ENCODE results near the gene ELP5.
A peak's percentile ranks its signal among the peaks of the same experiment; 100 is the strongest.
"Not testable (repeated sequence)": the region's sequence is repeated elsewhere in the genome, so short reads cannot be mapped to it uniquely, and the experiment has no call there.

Gene ELP5

GRCh38 chr17:7241783-7242716 is 10.0 kb upstream of the ELP5 start, which contains the start of gene GABARAP:
TSS of gene GABARAP (minus strand) at chr17:7242449. CDS start at chr17:7242330, 119 bp downstream.
- Histone ChIP-seq H3K27me3 (ENCODE audit: control insufficient read depth, insufficient read depth, low read length) (no peaks in the 10 kb centered on the region), H3K36me3 (ENCODE audit: control insufficient read depth, insufficient read depth, low read length) (peaks cover 9% of the 10 kb centered on the region), H3K4me1 (ENCODE audit: control insufficient read depth, insufficient read depth, low read length) (peaks cover 25% of the 10 kb centered on the region)

GRCh38 chr17:7242717-7243452 is 9.1 kb upstream of the ELP5 start:
- peaks cover 9% of the 10 kb centered on the region for H3K36me3 ChIP-seq (ENCODE audit: control insufficient read depth, insufficient read depth, low read length)
- H3K4me3 ChIP-seq (ENCODE audit: low read length) = peak overlapping the region; percentile 82
- peak overlapping the region; percentile 90 for H3K9ac ChIP-seq (ENCODE audit: low read length)
- peaks cover 19% of the 10 kb centered on the region for H3K4me1 ChIP-seq (ENCODE audit: control insufficient read depth, insufficient read depth, low read length)
- H3K9me3 ChIP-seq (ENCODE audit: control insufficient read depth, low read length) = no peaks in the 10 kb centered on the region
- H3K27me3 ChIP-seq (ENCODE audit: control insufficient read depth, insufficient read depth, low read length) = no peaks in the 10 kb centered on the region

More at GRCh38 chr17:7241783-7242716, 10.0 kb upstream of the ELP5 start, which contains the start of gene GABARAP:
- Histone ChIP-seq H3K9ac (ENCODE audit: low read length) (peak within 1 kb of the TSS; percentile 90), H3K9me3 (ENCODE audit: control insufficient read depth, low read length) (no peaks in the 10 kb centered on the region), H3K4me3 (ENCODE audit: low read length) (peak within 1 kb of the TSS; percentile 82)

GRCh38 chr17:7243453-7243729 is 8.6 kb upstream of the ELP5 start:
- H3K4me3 ChIP-seq (ENCODE audit: low read length) = peak overlapping the region; percentile 82
- H3K4me1 ChIP-seq (ENCODE audit: control insufficient read depth, insufficient read depth, low read length) = peaks cover 19% of the 10 kb centered on the region
- peak overlapping the region; percentile 90 for H3K9ac ChIP-seq (ENCODE audit: low read length)

GRCh38 chr17:7243838-7244237 is 8.2 kb upstream of the ELP5 start:
- peaks cover 23% of the 10 kb centered on the region for H3K4me1 ChIP-seq (ENCODE audit: control insufficient read depth, insufficient read depth, low read length)
- not testable (repeated sequence) for H3K27me3 ChIP-seq (ENCODE audit: control insufficient read depth, insufficient read depth, low read length); H3K9me3 ChIP-seq (ENCODE audit: control insufficient read depth, low read length); H3K9ac ChIP-seq (ENCODE audit: low read length); H3K36me3 ChIP-seq (ENCODE audit: control insufficient read depth, insufficient read depth, low read length); H3K4me3 ChIP-seq (ENCODE audit: low read length)

More at GRCh38 chr17:7243453-7243729, 8.6 kb upstream of the ELP5 start:
- Histone ChIP-seq H3K27me3 (ENCODE audit: control insufficient read depth, insufficient read depth, low read length) (no peaks in the 10 kb centered on the region), H3K9me3 (ENCODE audit: control insufficient read depth, low read length) (no peaks in the 10 kb centered on the region), H3K36me3 (ENCODE audit: control insufficient read depth, insufficient read depth, low read length) (peaks cover 9% of the 10 kb centered on the region)

- H3K4me3 ChIP-seq (ENCODE audit: low read length) = no peak overlapping the region
- no peaks in the 10 kb centered on the region for H3K27me3 ChIP-seq (ENCODE audit: control insufficient read depth, insufficient read depth, low read length)
- peaks cover 9% of the 10 kb centered on the region for H3K36me3 ChIP-seq (ENCODE audit: control insufficient read depth, insufficient read depth, low read length)
These were observed 5.2 kb upstream of the ELP5 start for GRCh38 chr17:7246779-7247178.

GRCh38 chr17:7248796-7249195 is 3.2 kb upstream of the ELP5 start:
- no peak overlapping the region for H3K9ac ChIP-seq (ENCODE audit: low read length)

More at GRCh38 chr17:7246779-7247178, 5.2 kb upstream of the ELP5 start:
- H3K9me3 ChIP-seq (ENCODE audit: control insufficient read depth, low read length) = no peaks in the 10 kb centered on the region
- no peak overlapping the region for H3K9ac ChIP-seq (ENCODE audit: low read length)
- peaks cover 21% of the 10 kb centered on the region for H3K4me1 ChIP-seq (ENCODE audit: control insufficient read depth, insufficient read depth, low read length)

GRCh38 chr17:7249214-7249613 is 2.8 kb upstream of the ELP5 start:
- Histone ChIP-seq H3K27me3 (ENCODE audit: control insufficient read depth, insufficient read depth, low read length) (no peaks in the 10 kb centered on the region), H3K4me3 (ENCODE audit: low read length) (no peak overlapping the region), H3K36me3 (ENCODE audit: control insufficient read depth, insufficient read depth, low read length) (peaks cover 6% of the 10 kb centered on the region), H3K4me1 (ENCODE audit: control insufficient read depth, insufficient read depth, low read length) (peaks cover 32% of the 10 kb centered on the region), H3K9me3 (ENCODE audit: control insufficient read depth, low read length) (no peaks in the 10 kb centered on the region), H3K9ac (ENCODE audit: low read length) (no peak overlapping the region)

More at GRCh38 chr17:7248796-7249195, 3.2 kb upstream of the ELP5 start:
- H3K9me3 ChIP-seq (ENCODE audit: control insufficient read depth, low read length) = no peaks in the 10 kb centered on the region
- H3K4me1 ChIP-seq (ENCODE audit: control insufficient read depth, insufficient read depth, low read length) = peaks cover 32% of the 10 kb centered on the region
- H3K27me3 ChIP-seq (ENCODE audit: control insufficient read depth, insufficient read depth, low read length) = no peaks in the 10 kb centered on the region
- peaks cover 9% of the 10 kb centered on the region for H3K36me3 ChIP-seq (ENCODE audit: control insufficient read depth, insufficient read depth, low read length)
- H3K4me3 ChIP-seq (ENCODE audit: low read length) = no peak overlapping the region

- Histone ChIP-seq H3K36me3 (ENCODE audit: control insufficient read depth, insufficient read depth, low read length) (no peaks in the 10 kb centered on the region), H3K9ac (ENCODE audit: low read length) (peak overlapping the region; percentile 97), H3K27me3 (ENCODE audit: control insufficient read depth, insufficient read depth, low read length) (no peaks in the 10 kb centered on the region), H3K4me3 (ENCODE audit: low read length) (no peak overlapping the region), H3K9me3 (ENCODE audit: control insufficient read depth, low read length) (no peaks in the 10 kb centered on the region), H3K4me1 (ENCODE audit: control insufficient read depth, insufficient read depth, low read length) (peaks cover 32% of the 10 kb centered on the region)
These were observed 2.2 kb upstream of the ELP5 start for GRCh38 chr17:7249830-7250229.

- H3K9ac ChIP-seq (ENCODE audit: low read length) = peak overlapping the region; percentile 97
- H3K4me3 ChIP-seq (ENCODE audit: low read length) = peak overlapping the region; percentile 89
- no peaks in the 10 kb centered on the region for H3K9me3 ChIP-seq (ENCODE audit: control insufficient read depth, low read length)
- H3K4me1 ChIP-seq (ENCODE audit: control insufficient read depth, insufficient read depth, low read length) = peaks cover 32% of the 10 kb centered on the region
- H3K27me3 ChIP-seq (ENCODE audit: control insufficient read depth, insufficient read depth, low read length) = no peaks in the 10 kb centered on the region
- H3K36me3 ChIP-seq (ENCODE audit: control insufficient read depth, insufficient read depth, low read length) = no peaks in the 10 kb centered on the region
These were observed 1.1 kb upstream of the ELP5 start for GRCh38 chr17:7250695-7251627.

GRCh38 chr17:7251661-7252175 is 297 bp upstream of the ELP5 start, which contains the start of gene CTDNEP1:
TSS of gene CTDNEP1 (minus strand) at chr17:7251734. CDS start at chr17:7251296, 438 bp downstream.
- Histone ChIP-seq H3K27me3 (ENCODE audit: control insufficient read depth, insufficient read depth, low read length) (no peaks in the 10 kb centered on the region), H3K4me1 (ENCODE audit: control insufficient read depth, insufficient read depth, low read length) (peaks cover 32% of the 10 kb centered on the region), H3K36me3 (ENCODE audit: control insufficient read depth, insufficient read depth, low read length) (no peaks in the 10 kb centered on the region), H3K4me3 (ENCODE audit: low read length) (peak within 1 kb of the TSS; percentile 89), H3K9ac (ENCODE audit: low read length) (peak within 1 kb of the TSS; percentile 97), H3K9me3 (ENCODE audit: control insufficient read depth, low read length) (no peaks in the 10 kb centered on the region)

- no peaks in the 10 kb centered on the region for H3K36me3 ChIP-seq (ENCODE audit: control insufficient read depth, insufficient read depth, low read length)
- H3K4me1 ChIP-seq (ENCODE audit: control insufficient read depth, insufficient read depth, low read length) = peaks cover 32% of the 10 kb centered on the region
- H3K9me3 ChIP-seq (ENCODE audit: control insufficient read depth, low read length) = no peaks in the 10 kb centered on the region
- peak overlapping the region; percentile 97 for H3K9ac ChIP-seq (ENCODE audit: low read length)
- no peaks in the 10 kb centered on the region for H3K27me3 ChIP-seq (ENCODE audit: control insufficient read depth, insufficient read depth, low read length)
- H3K4me3 ChIP-seq (ENCODE audit: low read length) = peak overlapping the region; percentile 79
These were observed 1.1 kb downstream of the ELP5 start for GRCh38 chr17:7253082-7253481.
